GM12878 (cell line): ENCODE data around the gene LRGUK. TPM values are rescaled to one million over a fixed set of nuclear protein-coding genes. Genes with fewer than 3 reads are reported as not detected.

Experiments used
- EZH2 ChIP-seq: IDR thresholded peaks from 2 replicates; pipeline ENCODE4 v1.6.1; 2012; ENCODE audit warnings: low read depth, mild to moderate bottlenecking, control low read depth, inconsistent platforms, low read length, borderline replicate concordance; ENCODE audit not compliant: control insufficient read depth
- GABPA ChIP-seq: IDR thresholded peaks from 2 replicates; pipeline ENCODE4 v1.6.1; 2014; ENCODE audit warnings: antibody characterized with exemption, low read depth, mild to moderate bottlenecking, inconsistent platforms
- NRF1 ChIP-seq: conservative IDR thresholded peaks from 2 replicates; pipeline ENCODE4 v1.6.1; 2011; ENCODE audit warnings: mild to moderate bottlenecking, low read depth, low read length, improper control_type of control experiment
- PAX8 ChIP-seq: fragments of 450-650 bp; IDR thresholded peaks from 2 replicates; pipeline ENCODE4 v1.6.1; 2017; ENCODE audit warnings: mild to moderate bottlenecking, moderate library complexity
- POLR2A ChIP-seq: IDR thresholded peaks from 2 replicates; pipeline ENCODE4 v1.6.1; 2011; ENCODE audit warnings: low read depth, mild to moderate bottlenecking, low read length
- RCOR1 ChIP-seq: conservative IDR thresholded peaks from 2 replicates; pipeline ENCODE4 v1.6.1; 2012; ENCODE audit warnings: low read depth, low read length, improper control_type of control experiment
- SMAD5 ChIP-seq: IDR thresholded peaks from 2 replicates; pipeline ENCODE4 v1.6.1; 2016; ENCODE audit warnings: antibody characterized with exemption, low read depth
- SUZ12 ChIP-seq: fragments of 200-600 bp; sonication (generic); IDR thresholded peaks from one replicate; pipeline ENCODE4 v1.6.1; 2018; ENCODE audit warnings: antibody characterized with exemption, mild to moderate bottlenecking; ENCODE audit not compliant: unreplicated experiment
- ZNF207 ChIP-seq: fragments of 450-650 bp; IDR thresholded peaks from 2 replicates; pipeline ENCODE4 v1.6.1; 2014; ENCODE audit warnings: antibody characterized with exemption, mild to moderate bottlenecking, borderline replicate concordance
- ZNF622 ChIP-seq: fragments of 450-650 bp; IDR thresholded peaks from 2 replicates; pipeline ENCODE4 v1.6.1; 2017; ENCODE audit warnings: mild to moderate bottlenecking, inconsistent platforms
- polyA plus RNA-seq, 11 experiments: library from polyadenylated mRNA; depleted of rRNA in 4 of 11; unstranded in 6 of 11; stranded (reverse) in 5 of 11; fragments of >200 nt; fragmentation: Nextera tagmentation in 4 of 11; fragmentation: Illumina TruSeq in 1 of 11; extraction: Ambion mirVana in 4 of 11; extraction: Trizol in 1 of 11; gene quantifications; 1 replicate in 1 of 11; 2 replicates in 10 of 11; pipeline versions ENCODE4 v1.2.1 to v1.2.3, GENCODE V29; 2011 to 2016; ENCODE audit warnings: inconsistent platforms in 2 of 11, missing spikeins in 2 of 11, low read depth in 1 of 11
- total RNA-seq, 4 experiments: library from RNA; depleted of rRNA in 3 of 4; stranded (reverse); fragments of >200 nt in 3 of 4; fragmentation: Illumina TruSeq in 1 of 4; extraction: Trizol in 1 of 4; gene quantifications; 2 replicates each; pipeline versions ENCODE4 v1.2.1 to v1.2.3, GENCODE V29; 2013 to 2021
- TF ChIP-seq, protein P1 (sequence below): IDR thresholded peaks from 2 replicates; pipeline ENCODE4 v1.6.1; 2012; ENCODE audit warnings: low read depth, low read length, improper control_type of control experiment
- TF ChIP-seq, protein P2 (sequence below): fragments of 450-650 bp; conservative IDR thresholded peaks from 2 replicates; pipeline ENCODE4 v1.6.1; 2017; ENCODE audit warnings: mild to moderate bottlenecking, moderate library complexity
- TF ChIP-seq, protein P3 (sequence below): fragments of 150-350 bp; IDR thresholded peaks from 2 replicates; pipeline ENCODE4 v1.6.1; 2016; ENCODE audit warnings: low read depth, low read length
- TF ChIP-seq, protein P4 (sequence below): fragments of 150-350 bp; IDR thresholded peaks from 2 replicates; pipeline ENCODE4 v1.6.1; 2014; ENCODE audit warnings: mild to moderate bottlenecking, low read depth, low read length
- TF ChIP-seq, protein P5 (sequence below): IDR thresholded peaks from 2 replicates; pipeline ENCODE4 v1.6.1; 2011; ENCODE audit warnings: borderline replicate concordance, low read depth, mild to moderate bottlenecking, moderate library complexity, mixed read lengths, low read length; ENCODE audit not compliant: insufficient read depth; ENCODE audit errors: extremely low read length
- TF ChIP-seq, protein P6 (sequence below): IDR thresholded peaks from 2 replicates; pipeline ENCODE4 v1.6.1; 2011; ENCODE audit warnings: low read depth, mild to moderate bottlenecking, low read length, moderate library complexity, borderline replicate concordance; ENCODE audit errors: extremely low read depth

Gene LRGUK
- total and polyA plus RNA-seq, 10 of the 15 experiments (the other 5 are each of a cell fraction or from before 2014, with no cell fraction given), result 0.04 to 0.14 (median 0.08) TPM; not detected in 3

DNA sequence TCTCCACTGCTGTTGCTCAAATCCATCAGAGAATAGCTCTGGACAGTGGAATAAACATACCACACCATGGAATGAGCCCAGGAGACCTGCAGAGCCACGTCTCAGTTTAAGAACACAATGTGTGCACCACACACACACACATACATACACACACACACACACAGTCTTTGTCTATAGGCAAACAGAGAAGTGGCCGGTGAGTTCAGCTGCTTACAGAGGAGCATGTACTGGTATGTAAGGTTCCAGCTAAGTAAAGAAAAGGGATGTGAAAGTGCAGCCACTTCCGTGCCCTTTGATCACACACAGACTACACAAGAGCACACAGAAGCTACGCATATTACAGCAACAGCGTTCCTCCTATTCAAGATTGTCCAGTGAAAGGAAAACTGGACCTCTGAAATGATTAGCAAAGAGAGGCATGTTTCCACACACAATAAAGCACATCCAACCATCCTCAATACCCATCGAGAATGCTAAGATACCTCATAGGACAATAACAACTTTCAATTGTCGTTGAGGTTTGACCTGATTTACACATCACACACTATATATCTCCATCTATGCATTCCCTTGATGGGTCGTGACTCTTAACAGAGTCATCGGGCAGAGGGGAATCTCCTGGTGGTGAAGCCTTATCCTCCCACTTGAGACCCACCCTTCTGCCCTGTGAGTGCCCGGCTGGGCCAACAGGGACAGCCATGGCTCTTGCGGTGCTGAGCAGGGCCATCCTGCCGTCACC, 166.0 kb downstream of the LRGUK start (continued):
- TF ChIP-seq, protein P1, sequence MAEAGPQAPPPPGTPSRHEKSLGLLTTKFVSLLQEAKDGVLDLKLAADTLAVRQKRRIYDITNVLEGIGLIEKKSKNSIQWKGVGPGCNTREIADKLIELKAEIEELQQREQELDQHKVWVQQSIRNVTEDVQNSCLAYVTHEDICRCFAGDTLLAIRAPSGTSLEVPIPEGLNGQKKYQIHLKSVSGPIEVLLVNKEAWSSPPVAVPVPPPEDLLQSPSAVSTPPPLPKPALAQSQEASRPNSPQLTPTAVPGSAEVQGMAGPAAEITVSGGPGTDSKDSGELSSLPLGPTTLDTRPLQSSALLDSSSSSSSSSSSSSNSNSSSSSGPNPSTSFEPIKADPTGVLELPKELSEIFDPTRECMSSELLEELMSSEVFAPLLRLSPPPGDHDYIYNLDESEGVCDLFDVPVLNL, result no peak
- no peak for TF ChIP-seq POLR2A
- TF ChIP-seq SUZ12, result no peak
- no peak for TF ChIP-seq ZNF622
- no peak for TF ChIP-seq SMAD5
- TF ChIP-seq PAX8, result 0 out of 2 replicates have a peak, but pooled peaks have one; percentile 76
- no peak for TF ChIP-seq ZNF207
- TF ChIP-seq, protein P2, sequence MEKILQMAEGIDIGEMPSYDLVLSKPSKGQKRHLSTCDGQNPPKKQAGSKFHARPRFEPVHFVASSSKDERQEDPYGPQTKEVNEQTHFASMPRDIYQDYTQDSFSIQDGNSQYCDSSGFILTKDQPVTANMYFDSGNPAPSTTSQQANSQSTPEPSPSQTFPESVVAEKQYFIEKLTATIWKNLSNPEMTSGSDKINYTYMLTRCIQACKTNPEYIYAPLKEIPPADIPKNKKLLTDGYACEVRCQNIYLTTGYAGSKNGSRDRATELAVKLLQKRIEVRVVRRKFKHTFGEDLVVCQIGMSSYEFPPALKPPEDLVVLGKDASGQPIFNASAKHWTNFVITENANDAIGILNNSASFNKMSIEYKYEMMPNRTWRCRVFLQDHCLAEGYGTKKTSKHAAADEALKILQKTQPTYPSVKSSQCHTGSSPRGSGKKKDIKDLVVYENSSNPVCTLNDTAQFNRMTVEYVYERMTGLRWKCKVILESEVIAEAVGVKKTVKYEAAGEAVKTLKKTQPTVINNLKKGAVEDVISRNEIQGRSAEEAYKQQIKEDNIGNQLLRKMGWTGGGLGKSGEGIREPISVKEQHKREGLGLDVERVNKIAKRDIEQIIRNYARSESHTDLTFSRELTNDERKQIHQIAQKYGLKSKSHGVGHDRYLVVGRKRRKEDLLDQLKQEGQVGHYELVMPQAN, result no peak
- TF ChIP-seq NRF1, result no peak
- TF ChIP-seq, protein P3, sequence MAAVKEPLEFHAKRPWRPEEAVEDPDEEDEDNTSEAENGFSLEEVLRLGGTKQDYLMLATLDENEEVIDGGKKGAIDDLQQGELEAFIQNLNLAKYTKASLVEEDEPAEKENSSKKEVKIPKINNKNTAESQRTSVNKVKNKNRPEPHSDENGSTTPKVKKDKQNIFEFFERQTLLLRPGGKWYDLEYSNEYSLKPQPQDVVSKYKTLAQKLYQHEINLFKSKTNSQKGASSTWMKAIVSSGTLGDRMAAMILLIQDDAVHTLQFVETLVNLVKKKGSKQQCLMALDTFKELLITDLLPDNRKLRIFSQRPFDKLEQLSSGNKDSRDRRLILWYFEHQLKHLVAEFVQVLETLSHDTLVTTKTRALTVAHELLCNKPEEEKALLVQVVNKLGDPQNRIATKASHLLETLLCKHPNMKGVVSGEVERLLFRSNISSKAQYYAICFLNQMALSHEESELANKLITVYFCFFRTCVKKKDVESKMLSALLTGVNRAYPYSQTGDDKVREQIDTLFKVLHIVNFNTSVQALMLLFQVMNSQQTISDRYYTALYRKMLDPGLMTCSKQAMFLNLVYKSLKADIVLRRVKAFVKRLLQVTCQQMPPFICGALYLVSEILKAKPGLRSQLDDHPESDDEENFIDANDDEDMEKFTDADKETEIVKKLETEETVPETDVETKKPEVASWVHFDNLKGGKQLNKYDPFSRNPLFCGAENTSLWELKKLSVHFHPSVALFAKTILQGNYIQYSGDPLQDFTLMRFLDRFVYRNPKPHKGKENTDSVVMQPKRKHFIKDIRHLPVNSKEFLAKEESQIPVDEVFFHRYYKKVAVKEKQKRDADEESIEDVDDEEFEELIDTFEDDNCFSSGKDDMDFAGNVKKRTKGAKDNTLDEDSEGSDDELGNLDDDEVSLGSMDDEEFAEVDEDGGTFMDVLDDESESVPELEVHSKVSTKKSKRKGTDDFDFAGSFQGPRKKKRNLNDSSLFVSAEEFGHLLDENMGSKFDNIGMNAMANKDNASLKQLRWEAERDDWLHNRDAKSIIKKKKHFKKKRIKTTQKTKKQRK, result no peak
- TF ChIP-seq RCOR1, result 0 out of 2 replicates have a peak, but pooled peaks have one; percentile 28
- TF ChIP-seq, protein P4, sequence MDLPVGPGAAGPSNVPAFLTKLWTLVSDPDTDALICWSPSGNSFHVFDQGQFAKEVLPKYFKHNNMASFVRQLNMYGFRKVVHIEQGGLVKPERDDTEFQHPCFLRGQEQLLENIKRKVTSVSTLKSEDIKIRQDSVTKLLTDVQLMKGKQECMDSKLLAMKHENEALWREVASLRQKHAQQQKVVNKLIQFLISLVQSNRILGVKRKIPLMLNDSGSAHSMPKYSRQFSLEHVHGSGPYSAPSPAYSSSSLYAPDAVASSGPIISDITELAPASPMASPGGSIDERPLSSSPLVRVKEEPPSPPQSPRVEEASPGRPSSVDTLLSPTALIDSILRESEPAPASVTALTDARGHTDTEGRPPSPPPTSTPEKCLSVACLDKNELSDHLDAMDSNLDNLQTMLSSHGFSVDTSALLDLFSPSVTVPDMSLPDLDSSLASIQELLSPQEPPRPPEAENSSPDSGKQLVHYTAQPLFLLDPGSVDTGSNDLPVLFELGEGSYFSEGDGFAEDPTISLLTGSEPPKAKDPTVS, result no peak
- TF ChIP-seq GABPA, result peak; percentile 62; the same call in 1 of the 2 replicates
- TF ChIP-seq, protein P5, sequence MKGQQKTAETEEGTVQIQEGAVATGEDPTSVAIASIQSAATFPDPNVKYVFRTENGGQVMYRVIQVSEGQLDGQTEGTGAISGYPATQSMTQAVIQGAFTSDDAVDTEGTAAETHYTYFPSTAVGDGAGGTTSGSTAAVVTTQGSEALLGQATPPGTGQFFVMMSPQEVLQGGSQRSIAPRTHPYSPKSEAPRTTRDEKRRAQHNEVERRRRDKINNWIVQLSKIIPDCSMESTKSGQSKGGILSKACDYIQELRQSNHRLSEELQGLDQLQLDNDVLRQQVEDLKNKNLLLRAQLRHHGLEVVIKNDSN, result no peak
- no peak for TF ChIP-seq EZH2
- TF ChIP-seq, protein P6, sequence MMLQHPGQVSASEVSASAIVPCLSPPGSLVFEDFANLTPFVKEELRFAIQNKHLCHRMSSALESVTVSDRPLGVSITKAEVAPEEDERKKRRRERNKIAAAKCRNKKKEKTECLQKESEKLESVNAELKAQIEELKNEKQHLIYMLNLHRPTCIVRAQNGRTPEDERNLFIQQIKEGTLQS, result no peak
